Right ventricle myocardium superior (tissue), 1 donor: ENCODE data around the gene NUDT22. TPM values are rescaled to one million over a fixed set of nuclear protein-coding genes. Genes with fewer than 3 reads are reported as not detected.

Experiments used
- total RNA-seq: library from RNA; stranded (reverse); fragmentation: NEBNext Ultra II Directional; extraction: Animal tissue kit (Norgen Biotek cat#: 25700); gene quantifications from one replicate; pipeline ENCODE4 v1.2.1, GENCODE V29; 2021
- donor health status: DM: no; HTN: yes; CAD: no; lungs with severe emphysema.

The NUDT22 gene
- total RNA-seq, 1 donor from 2014 or later, result 60.8 TPM

Other genes starting within 250 kb of the NUDT22 start
- 52.2 TPM for gene OTUB1, start 239.8 kb upstream of the NUDT22 start, total RNA-seq
- 0.35 TPM for gene FLRT1, start 190.3 kb upstream of the NUDT22 start, total RNA-seq
- gene MACROD1, start 60.2 kb upstream of the NUDT22 start, total RNA-seq, result 124 TPM
- 116 TPM for gene STIP1, start 40.1 kb upstream of the NUDT22 start, total RNA-seq
- gene FERMT3, start 19.6 kb upstream of the NUDT22 start, total RNA-seq, result 6.0 TPM
- gene TRPT1, start 88 bp upstream of the NUDT22 start, total RNA-seq, result 79.8 TPM
- gene DNAJC4, start 4.3 kb downstream of the NUDT22 start, total RNA-seq, result 58.0 TPM
- gene VEGFB, start 8.3 kb downstream of the NUDT22 start, total RNA-seq, result 276 TPM
- gene FKBP2, start 14.8 kb downstream of the NUDT22 start, total RNA-seq, result 41.6 TPM
- gene PPP1R14B, start 20.7 kb downstream of the NUDT22 start, total RNA-seq, result 123 TPM
- 11.3 TPM for gene PLCB3, start 25.3 kb downstream of the NUDT22 start, total RNA-seq
- gene BAD, start 58.4 kb downstream of the NUDT22 start, total RNA-seq, result 90.1 TPM
- gene GPR137, start 59.6 kb downstream of the NUDT22 start, total RNA-seq, result 28.5 TPM
- not detected for gene KCNK4, start 65.0 kb downstream of the NUDT22 start, total RNA-seq
- gene CATSPERZ, start 74.1 kb downstream of the NUDT22 start, total RNA-seq, result not detected
- 241 TPM for gene ESRRA, start 79.2 kb downstream of the NUDT22 start, total RNA-seq
- 97.5 TPM for gene TRMT112, start 91.3 kb downstream of the NUDT22 start, total RNA-seq
- 417 TPM for gene PRDX5, start 91.8 kb downstream of the NUDT22 start, total RNA-seq
- gene CCDC88B, start 113.9 kb downstream of the NUDT22 start, total RNA-seq, result 7.7 TPM
- 14.6 TPM for gene RPS6KA4, start 132.9 kb downstream of the NUDT22 start, total RNA-seq